H1 (cell line): ENCODE measurements around the gene PPIA. TPM values are rescaled to one million over a fixed set of nuclear protein-coding genes. Genes with fewer than 3 reads are reported as not detected.

ENCODE experiments used
- BACH1 ChIP-seq: IDR thresholded peaks from 2 replicates; pipeline ENCODE4 v1.6.1; 2012; ENCODE audit warnings: low read length, improper control_type of control experiment
- CTBP2 ChIP-seq: IDR thresholded peaks from 2 replicates; pipeline ENCODE4 v1.7.0; 2011; ENCODE audit warnings: borderline replicate concordance, mild to moderate bottlenecking, moderate library complexity, mixed read lengths, low read length; ENCODE audit not compliant: insufficient read depth, insufficient read length
- GTF2F1 ChIP-seq: IDR thresholded peaks from 2 replicates; pipeline ENCODE4 v1.6.1; 2012; ENCODE audit warnings: low read depth, low read length, improper control_type of control experiment, borderline replicate concordance
- JUN ChIP-seq: IDR thresholded peaks from 2 replicates; pipeline ENCODE4 v1.6.1; 2011; ENCODE audit warnings: low read depth, mild to moderate bottlenecking, improper control_type of control experiment, low read length
- NRF1 ChIP-seq: IDR thresholded peaks from 2 replicates; pipeline ENCODE4 v1.6.1; 2011; ENCODE audit warnings: mild to moderate bottlenecking, low read depth, low read length, improper control_type of control experiment
- PHF8 ChIP-seq: fragments of 200-600 bp; sonication (generic); conservative IDR thresholded peaks from 2 replicates; pipeline ENCODE4 v1.7.1; 2012; ENCODE audit warnings: low read depth, mild to moderate bottlenecking, inconsistent platforms, low read length, moderate library complexity
- POLR2A ChIP-seq, 2 experiments: IDR thresholded peaks; 1 replicate in 1 of 2; 2 replicates in 1 of 2; pipeline ENCODE4 v1.6.1; 2011; ENCODE audit warnings: low read depth in 2 of 2, low read length in 2 of 2, mild to moderate bottlenecking in 2 of 2; ENCODE audit errors: control extremely low read depth in 1 of 2
- RAD21 ChIP-seq, 2 experiments: IDR thresholded peaks in 1 of 2; conservative IDR thresholded peaks in 1 of 2; 2 replicates each; pipeline ENCODE4 v1.6.1; 2011; ENCODE audit warnings: low read depth in 2 of 2, low read length in 2 of 2, improper control_type of control experiment in 1 of 2, inconsistent platforms in 1 of 2, mild to moderate bottlenecking in 1 of 2, moderate library complexity in 1 of 2
- SUZ12 ChIP-seq: fragments of 200-600 bp; sonication (generic); IDR thresholded peaks from 2 replicates; pipeline ENCODE4 v1.6.1; 2012; ENCODE audit warnings: mild to moderate bottlenecking, inconsistent platforms, low read length, moderate library complexity, mixed read lengths
- TAF7 ChIP-seq: optimal IDR thresholded peaks from 2 replicates; pipeline ENCODE3; 2011; ENCODE audit warnings: low read depth, mild to moderate bottlenecking, inconsistent platforms, low read length, moderate library complexity, borderline replicate concordance
- polyA plus RNA-seq, 7 experiments: library from polyadenylated mRNA; depleted of rRNA in 3 of 7; stranded (reverse) in 5 of 7; unstranded in 2 of 7; fragments of >200 nt in 5 of 7; fragments of 200-250 nt in 2 of 7; gene quantifications; 1 replicate in 5 of 7; 2 replicates in 1 of 7; 4 replicates in 1 of 7; pipeline versions ENCODE4 v1.2.1 to v1.2.3, GENCODE V29; 2011 to 2013; ENCODE audit warnings: missing spikeins in 2 of 7, mixed read lengths in 2 of 7
- total RNA-seq: library from RNA; stranded (reverse); fragmentation: NEBNext Ultra II Directional; extraction: Animal tissue kit (Norgen Biotek cat#: 25700); gene quantifications from 2 replicates; pipeline ENCODE4 v1.2.1, GENCODE V29; 2021
- TF ChIP-seq, protein P1 (sequence below): IDR thresholded peaks from 2 replicates; pipeline ENCODE4 v1.6.1; 2012; ENCODE audit warnings: inconsistent platforms

Gene PPIA
- total and polyA plus RNA-seq, 2 of the 8 experiments (the other 6 are each of a cell fraction or from before 2014, with no cell fraction given) = 2,865 to 5,394 TPM

DNA sequence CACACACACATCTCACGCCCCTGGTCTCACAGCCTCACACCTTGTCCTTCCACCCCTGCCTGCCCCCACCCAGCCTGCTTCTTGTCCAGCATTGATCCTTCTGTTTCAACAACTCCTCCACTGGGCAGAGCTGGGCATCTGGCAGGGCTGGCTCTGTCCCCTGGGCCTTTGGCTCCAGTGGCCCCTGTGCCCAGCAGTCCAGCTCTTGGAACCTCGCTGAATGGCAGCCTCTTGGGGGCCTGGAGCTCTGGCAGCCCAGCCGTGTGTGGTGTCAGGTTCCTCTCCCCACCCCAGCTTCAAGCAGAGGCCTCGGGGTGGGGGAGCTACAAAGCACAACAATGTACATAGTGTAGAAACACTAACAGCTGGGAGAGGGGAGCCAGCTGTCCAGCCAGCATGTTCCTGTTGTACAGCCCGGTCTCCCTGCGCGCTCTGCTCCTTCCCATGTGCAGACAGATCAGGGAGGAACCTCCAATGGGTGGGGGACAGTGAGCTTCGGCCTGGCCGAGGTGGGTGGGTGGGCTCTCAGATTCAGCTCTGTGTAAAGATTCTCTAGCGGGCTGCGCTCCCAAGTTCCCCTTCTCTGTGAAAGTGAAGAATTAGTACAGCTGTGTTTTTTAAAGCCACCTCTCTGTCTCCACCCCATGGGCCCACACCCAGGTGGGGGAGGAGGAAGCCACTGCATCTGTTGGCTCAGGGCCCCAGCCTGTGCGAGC is 28.4 kb upstream of the PPIA start (continued):
- TF ChIP-seq PHF8 (no peak), TAF7 (no peak), JUN (no peak), CTBP2 (no peak), POLR2A (IDR thresholded peaks at IDR 0.05; ENCODE audit: control extremely low read depth in 1 of 2, low read depth in 2 of 2, low read length in 2 of 2) (no peak), SUZ12 (no peak), GTF2F1 (no peak), BACH1 (no peak), RAD21 (IDR thresholded peaks at IDR 0.05 in 1 of 2, conservative IDR thresholded peaks at IDR 0.05 in 1 of 2; ENCODE audit: low read depth in 2 of 2, low read length in 2 of 2) (no peak), NRF1 (no peak)
- TF ChIP-seq, protein P1, sequence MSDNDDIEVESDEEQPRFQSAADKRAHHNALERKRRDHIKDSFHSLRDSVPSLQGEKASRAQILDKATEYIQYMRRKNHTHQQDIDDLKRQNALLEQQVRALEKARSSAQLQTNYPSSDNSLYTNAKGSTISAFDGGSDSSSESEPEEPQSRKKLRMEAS = no peak
